ENCODE measurements around the gene PTGES3L.

PTGES3L gene

GRCh38 chr17:43013296-43013695 lies 33.4 kb upstream of the PTGES3L start:
- no peak for TF ChIP-seq SIN3A (IDR thresholded peaks at IDR 0.05; ENCODE audit: borderline replicate concordance, insufficient read depth, low read length)
- no peak for TF ChIP-seq POLR2AphosphoS5 (IDR thresholded peaks at IDR 0.05; ENCODE audit: low read depth, low read length)
- TF ChIP-seq REST (IDR thresholded peaks at IDR 0.05; ENCODE audit: insufficient read depth in 1 of 2, low read depth in 2 of 2, low read length in 2 of 2) = no peak
- TF ChIP-seq TAF1 (IDR thresholded peaks at IDR 0.05; ENCODE audit: borderline replicate concordance, insufficient read depth, low read length) = no peak
- TF ChIP-seq FOXP2 (optimal IDR thresholded peaks at IDR 0.05; ENCODE audit: borderline replicate concordance, extremely low read depth, extremely low read length, insufficient read depth) = no peak

- no peak for TF ChIP-seq SIN3A (IDR thresholded peaks at IDR 0.05; ENCODE audit: borderline replicate concordance, insufficient read depth, low read length)
- no peak for TF ChIP-seq POLR2AphosphoS5 (IDR thresholded peaks at IDR 0.05; ENCODE audit: low read depth, low read length)
- TF ChIP-seq REST (IDR thresholded peaks at IDR 0.05; ENCODE audit: insufficient read depth in 1 of 2, low read depth in 2 of 2, low read length in 2 of 2) = no peak
- TF ChIP-seq FOXP2 (optimal IDR thresholded peaks at IDR 0.05; ENCODE audit: borderline replicate concordance, extremely low read depth, extremely low read length, insufficient read depth) = no peak
- no peak for TF ChIP-seq TAF1 (IDR thresholded peaks at IDR 0.05; ENCODE audit: borderline replicate concordance, insufficient read depth, low read length)
Measured at GRCh38 chr17:43011728-43012472, 32.0 kb upstream of the PTGES3L start.

- TF ChIP-seq FOXP2 (optimal IDR thresholded peaks at IDR 0.05; ENCODE audit: borderline replicate concordance, extremely low read depth, extremely low read length, insufficient read depth) (no peak), POLR2AphosphoS5 (IDR thresholded peaks at IDR 0.05; ENCODE audit: low read depth, low read length) (no peak), REST (IDR thresholded peaks at IDR 0.05; ENCODE audit: insufficient read depth in 1 of 2, low read depth in 2 of 2, low read length in 2 of 2) (no peak), SIN3A (IDR thresholded peaks at IDR 0.05; ENCODE audit: borderline replicate concordance, insufficient read depth, low read length) (no peak), TAF1 (IDR thresholded peaks at IDR 0.05; ENCODE audit: borderline replicate concordance, insufficient read depth, low read length) (no peak)
Measured at GRCh38 chr17:43010667-43011308, 30.9 kb upstream of the PTGES3L start.

- TF ChIP-seq POLR2AphosphoS5 (IDR thresholded peaks at IDR 0.05; ENCODE audit: low read depth, low read length) = peak; percentile 65
- TF ChIP-seq FOXP2 (optimal IDR thresholded peaks at IDR 0.05; ENCODE audit: borderline replicate concordance, extremely low read depth, extremely low read length, insufficient read depth) = no peak
Measured at GRCh38 chr17:43006639-43007551, 27.0 kb upstream of the PTGES3L start, which contains the start of gene IFI35. IFI35 (plus strand) TSS chr17:43006784; CDS start chr17:43006948, 164 bp downstream.

GRCh38 chr17:43003542-43004172 lies 23.8 kb upstream of the PTGES3L start:
- TF ChIP-seq TAF1 (IDR thresholded peaks at IDR 0.05; ENCODE audit: borderline replicate concordance, insufficient read depth, low read length) = no peak
- TF ChIP-seq FOXP2 (optimal IDR thresholded peaks at IDR 0.05; ENCODE audit: borderline replicate concordance, extremely low read depth, extremely low read length, insufficient read depth) = no peak
- TF ChIP-seq REST (IDR thresholded peaks at IDR 0.05; ENCODE audit: insufficient read depth in 1 of 2, low read depth in 2 of 2, low read length in 2 of 2) = no peak
- TF ChIP-seq SIN3A (IDR thresholded peaks at IDR 0.05; ENCODE audit: borderline replicate concordance, insufficient read depth, low read length) = no peak; the same call in 1 of the 2 replicates
- TF ChIP-seq POLR2AphosphoS5 (IDR thresholded peaks at IDR 0.05; ENCODE audit: low read depth, low read length) = no peak; the same call in none of the 2 replicates
